ENCODE results near the gene DSP.

The DSP gene

DNA sequence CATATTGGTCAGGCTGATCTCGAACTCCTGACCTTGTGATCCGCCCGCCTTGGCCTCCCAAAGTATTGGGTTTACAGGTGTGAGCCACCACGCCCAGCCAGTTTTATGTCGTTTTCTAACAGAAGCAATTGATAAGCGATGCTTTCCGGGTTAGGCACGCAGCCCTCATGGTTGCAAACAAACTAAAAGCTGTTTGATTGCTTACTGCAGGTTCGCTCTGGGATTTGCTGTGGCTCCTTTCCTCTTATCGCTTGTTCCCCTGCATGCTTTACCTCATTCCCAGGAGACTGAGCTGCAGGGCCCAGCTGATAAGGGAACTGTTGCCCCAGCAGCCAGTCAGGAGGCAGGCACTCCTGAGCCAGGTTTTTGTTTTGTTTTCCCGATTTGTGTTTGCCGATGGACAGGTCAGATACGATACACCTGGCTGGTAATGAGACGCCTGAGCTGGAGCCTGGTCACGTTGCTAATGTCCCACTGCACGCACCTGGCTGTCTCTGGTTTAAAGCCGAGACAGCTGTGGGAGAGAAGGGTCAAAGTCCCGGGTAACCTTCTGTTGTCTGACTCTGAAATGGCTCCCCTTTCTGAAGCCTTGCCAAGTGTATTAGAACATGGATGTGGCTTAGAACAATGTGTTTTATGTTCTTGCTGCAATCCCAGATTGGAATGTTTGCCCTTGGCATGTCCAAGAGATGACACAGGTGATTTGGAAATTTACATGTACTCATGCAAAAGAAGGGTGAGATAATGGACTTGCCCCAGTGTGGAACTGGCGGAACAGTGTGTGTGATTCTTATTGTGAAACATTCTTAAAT lies 19.9 kb downstream of the DSP start:
- no peak for DNase-seq (ENCODE audit: low read depth in 2 of 2)

DNA sequence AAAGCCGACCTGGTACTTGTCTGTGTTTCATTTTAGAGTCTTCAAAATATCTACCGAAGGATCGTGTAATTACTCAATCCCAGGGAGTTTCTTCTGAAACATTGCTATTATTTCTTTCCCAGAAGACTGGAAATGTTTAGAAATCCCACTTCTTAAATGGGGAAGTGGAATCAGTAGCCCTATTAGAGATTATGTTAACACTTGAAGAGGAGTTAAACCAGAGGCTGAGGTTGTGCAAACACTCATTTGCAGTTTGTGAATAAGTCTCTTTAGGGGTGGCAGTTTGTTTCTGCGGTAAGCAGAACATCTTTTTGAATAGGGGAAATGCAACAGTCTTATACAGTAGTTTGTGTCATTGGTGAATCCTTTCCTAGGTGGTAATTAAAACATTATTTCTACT lies 21.3 kb downstream of the DSP start:
- no peak for DNase-seq (ENCODE audit: low read depth in 2 of 2)

DNA sequence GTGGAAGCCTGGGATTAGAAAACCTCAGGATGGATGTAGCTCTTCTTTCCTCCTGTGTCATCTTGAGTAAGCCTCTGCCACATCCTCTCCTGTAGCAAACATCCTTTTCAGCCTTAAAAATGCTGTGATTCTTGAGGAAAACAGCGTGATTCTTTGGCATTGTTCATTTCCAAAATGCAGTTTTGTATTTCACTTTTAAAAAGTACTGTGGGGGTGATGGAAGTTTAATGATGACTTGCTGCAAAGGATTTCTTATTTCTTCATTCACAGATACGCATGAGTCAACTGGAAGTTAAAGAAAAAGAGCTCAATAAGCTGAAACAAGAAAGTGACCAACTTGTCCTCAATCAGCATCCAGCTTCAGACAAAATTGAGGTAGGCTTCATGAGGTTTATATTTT lies 24.6 kb downstream of the DSP start:
- DNase-seq (ENCODE audit: low read depth in 2 of 2), result no peak

DNA sequence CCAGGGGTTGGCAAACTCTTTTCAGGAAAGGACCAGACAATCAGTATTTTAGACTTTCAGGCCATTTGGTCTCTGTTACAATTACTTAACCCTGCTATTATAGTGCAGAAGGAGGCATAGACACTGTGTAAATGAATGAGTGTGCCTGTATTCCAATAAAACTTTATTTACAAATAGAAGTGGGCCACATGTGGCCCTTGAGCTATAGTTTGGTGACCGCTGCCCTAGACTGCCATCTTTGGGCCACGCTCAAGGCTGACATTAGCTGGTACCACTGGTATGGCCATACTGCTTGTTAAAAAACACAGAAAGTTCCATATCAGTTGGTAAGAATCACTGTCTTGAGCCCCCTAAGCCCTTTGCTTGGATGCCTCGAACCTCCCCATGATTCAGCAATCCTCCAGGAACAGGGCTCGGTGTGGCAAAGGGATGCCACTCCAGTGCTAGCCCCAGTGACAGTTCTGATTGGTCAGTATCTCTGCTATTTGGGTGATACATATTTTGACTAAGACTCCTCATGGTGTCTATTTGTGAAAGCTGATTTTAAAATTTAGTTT lies 25.2 kb downstream of the DSP start:
- no peak for DNase-seq (ENCODE audit: low read depth in 2 of 2)

DNA sequence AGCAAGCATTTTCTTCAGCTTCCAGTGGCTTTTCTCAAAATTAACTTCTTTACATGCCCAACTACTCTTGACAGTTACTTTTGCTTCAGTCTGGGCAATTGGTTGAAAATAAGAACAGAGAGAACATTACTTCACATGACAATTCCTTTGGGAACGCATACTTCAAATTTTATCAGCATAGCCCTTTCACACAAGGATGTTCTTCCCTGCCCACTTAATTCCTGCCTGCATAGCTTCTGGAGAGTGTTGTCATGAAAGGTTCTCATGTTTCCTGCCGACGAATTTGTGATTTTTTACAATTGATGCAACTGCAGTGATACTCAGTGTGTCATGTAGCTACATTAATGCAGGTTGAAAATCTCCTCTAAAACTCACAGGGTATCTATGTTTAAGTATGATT lies 26.6 kb downstream of the DSP start:
- DNase-seq (ENCODE audit: low read depth in 2 of 2), result no peak

DNA sequence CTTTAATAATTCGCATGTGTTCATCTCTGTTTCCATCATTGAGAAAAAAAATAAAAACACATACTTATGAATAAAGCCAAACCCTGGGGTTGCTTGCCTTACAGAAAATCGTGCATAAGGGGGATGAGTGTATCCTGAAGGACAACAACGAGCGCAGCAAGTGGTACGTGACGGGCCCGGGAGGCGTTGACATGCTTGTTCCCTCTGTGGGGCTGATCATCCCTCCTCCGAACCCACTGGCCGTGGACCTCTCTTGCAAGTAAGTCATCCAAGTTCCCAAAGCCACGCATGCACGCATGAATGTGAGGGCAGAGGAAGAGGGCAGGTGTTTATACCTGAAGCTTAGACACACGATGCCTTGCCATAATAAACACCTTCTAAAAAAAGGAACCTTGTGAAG lies 27.6 kb downstream of the DSP start:
- DNase-seq (ENCODE audit: low read depth in 2 of 2), result no peak

DNA sequence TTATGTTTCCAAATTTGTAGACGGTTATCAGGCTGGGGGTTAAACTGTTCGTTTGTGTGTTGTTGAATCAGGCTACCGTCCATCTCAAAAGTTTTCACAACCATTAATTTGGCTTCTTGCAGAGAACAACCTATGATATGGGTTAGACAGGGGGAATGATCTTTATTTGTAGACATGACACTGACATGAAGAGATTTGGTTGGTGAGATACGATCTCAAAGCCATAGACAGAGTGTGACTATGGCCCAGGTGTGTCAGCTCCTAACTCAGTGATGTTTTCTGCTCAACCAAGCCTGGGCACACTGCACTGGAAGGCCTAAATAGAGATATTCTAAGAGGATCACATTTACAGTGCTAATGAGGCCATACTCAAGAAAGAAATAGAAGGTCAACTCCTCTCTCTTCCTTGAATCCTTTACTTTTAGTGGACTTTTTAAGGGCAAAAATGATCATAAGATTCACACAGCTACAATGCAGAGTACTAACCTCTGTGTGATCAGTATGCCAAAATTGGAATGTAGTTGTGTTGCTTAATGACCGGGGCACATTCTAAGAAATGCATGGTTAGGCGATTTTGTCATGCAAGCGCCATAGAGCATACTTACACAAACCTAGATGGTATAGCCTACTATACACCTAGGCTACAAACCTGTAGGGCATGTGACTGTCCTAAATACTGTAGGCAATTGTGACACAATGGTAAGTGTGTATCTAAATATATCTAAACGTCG lies 30.9 kb downstream of the DSP start:
- DNase-seq (ENCODE audit: low read depth in 2 of 2), result no peak

DNA sequence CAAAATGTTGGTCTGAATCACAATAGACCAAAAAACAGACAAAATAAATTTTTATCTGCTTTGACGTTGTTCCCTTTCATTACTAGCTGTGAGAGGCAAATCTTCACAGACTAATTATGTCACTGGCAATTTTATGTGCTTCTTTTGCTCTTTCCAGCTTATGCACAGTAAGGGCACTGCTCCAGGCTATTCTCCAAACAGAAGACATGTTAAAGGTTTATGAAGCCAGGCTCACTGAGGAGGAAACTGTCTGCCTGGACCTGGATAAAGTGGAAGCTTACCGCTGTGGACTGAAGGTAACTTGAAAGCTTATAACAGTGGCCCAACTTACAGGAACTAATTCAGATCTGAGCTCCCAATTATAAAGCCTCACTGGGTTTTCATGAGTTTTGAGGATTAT lies 33.0 kb downstream of the DSP start:
- no peak for DNase-seq (ENCODE audit: low read depth in 2 of 2)

DNA sequence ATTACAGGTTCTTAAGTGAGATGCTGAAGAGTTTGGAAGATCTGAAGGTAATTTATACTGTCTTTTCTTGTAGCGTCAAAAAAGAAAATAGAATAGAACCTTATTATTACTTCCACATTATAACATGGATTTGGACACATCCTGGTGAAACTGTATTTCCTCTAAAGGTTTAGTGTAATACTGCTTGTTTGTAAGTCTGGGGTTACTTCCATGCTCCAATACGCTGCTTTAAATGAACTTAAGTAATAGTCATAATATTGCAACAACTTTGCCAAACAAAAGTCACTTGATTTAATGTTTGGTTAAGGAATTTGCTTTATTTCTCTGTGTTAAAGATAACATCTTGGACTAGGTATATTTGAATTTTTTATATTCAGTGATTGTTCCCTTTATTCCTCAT lies 37.0 kb downstream of the DSP start:
- DNase-seq (ENCODE audit: low read depth in 2 of 2), result no peak

DNA sequence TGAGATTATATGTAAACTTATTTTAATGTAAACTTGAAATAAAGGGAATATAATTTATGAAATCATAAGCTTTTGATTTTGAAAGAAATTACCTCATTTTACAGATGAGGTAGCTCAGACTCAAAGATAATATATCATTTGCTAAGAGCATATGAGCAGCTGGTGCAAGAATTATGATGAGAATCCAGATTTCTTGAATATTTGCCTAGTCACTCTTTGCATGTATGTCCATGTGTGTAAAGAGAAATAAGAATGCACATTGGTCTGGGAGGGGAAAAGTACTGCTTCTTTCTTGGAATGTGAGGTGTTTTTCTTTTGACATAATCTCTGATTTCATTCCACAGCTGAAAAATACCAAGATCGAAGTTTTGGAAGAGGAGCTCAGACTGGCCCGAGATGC lies 37.5 kb downstream of the DSP start:
- DNase-seq (ENCODE audit: low read depth in 2 of 2), result no peak

DNA sequence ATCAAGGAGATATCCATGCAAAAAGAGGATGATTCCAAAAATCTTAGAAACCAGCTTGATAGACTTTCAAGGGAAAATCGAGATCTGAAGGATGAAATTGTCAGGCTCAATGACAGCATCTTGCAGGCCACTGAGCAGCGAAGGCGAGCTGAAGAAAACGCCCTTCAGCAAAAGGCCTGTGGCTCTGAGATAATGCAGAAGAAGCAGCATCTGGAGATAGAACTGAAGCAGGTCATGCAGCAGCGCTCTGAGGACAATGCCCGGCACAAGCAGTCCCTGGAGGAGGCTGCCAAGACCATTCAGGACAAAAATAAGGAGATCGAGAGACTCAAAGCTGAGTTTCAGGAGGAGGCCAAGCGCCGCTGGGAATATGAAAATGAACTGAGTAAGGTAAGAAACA lies 38.4 kb downstream of the DSP start:
- DNase-seq (ENCODE audit: low read depth in 2 of 2), result no peak

DNA sequence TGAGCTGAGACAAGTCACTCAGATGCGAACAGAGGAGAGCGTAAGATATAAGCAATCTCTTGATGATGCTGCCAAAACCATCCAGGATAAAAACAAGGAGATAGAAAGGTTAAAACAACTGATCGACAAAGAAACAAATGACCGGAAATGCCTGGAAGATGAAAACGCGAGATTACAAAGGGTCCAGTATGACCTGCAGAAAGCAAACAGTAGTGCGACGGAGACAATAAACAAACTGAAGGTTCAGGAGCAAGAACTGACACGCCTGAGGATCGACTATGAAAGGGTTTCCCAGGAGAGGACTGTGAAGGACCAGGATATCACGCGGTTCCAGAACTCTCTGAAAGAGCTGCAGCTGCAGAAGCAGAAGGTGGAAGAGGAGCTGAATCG lies 39.1 kb downstream of the DSP start:
- DNase-seq (ENCODE audit: low read depth in 2 of 2), result no peak

DNA sequence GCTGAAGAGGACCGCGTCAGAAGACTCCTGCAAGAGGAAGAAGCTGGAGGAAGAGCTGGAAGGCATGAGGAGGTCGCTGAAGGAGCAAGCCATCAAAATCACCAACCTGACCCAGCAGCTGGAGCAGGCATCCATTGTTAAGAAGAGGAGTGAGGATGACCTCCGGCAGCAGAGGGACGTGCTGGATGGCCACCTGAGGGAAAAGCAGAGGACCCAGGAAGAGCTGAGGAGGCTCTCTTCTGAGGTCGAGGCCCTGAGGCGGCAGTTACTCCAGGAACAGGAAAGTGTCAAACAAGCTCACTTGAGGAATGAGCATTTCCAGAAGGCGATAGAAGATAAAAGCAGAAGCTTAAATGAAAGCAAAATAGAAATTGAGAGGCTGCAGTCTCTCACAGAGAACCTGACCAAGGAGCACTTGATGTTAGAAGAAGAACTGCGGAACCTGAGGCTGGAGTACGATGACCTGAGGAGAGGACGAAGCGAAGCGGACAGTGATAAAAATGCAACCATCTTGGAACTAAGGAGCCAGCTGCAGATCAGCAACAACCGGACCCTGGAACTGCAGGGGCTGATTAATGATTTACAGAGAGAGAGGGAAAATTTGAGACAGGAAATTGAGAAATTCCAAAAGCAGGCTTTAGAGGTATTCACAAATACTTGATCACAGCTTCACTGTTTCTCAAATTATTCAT lies 39.6 kb downstream of the DSP start:
- DNase-seq (ENCODE audit: low read depth in 2 of 2), result no peak

DNA sequence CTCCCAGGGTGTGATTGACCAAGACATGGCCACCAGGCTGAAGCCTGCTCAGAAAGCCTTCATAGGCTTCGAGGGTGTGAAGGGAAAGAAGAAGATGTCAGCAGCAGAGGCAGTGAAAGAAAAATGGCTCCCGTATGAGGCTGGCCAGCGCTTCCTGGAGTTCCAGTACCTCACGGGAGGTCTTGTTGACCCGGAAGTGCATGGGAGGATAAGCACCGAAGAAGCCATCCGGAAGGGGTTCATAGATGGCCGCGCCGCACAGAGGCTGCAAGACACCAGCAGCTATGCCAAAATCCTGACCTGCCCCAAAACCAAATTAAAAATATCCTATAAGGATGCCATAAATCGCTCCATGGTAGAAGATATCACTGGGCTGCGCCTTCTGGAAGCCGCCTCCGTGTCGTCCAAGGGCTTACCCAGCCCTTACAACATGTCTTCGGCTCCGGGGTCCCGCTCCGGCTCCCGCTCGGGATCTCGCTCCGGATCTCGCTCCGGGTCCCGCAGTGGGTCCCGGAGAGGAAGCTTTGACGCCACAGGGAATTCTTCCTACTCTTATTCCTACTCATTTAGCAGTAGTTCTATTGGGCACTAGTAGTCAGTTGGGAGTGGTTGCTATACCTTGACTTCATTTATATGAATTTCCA lies 43.9 kb downstream of the DSP start:
- no peak for DNase-seq (ENCODE audit: low read depth in 2 of 2)

DNA sequence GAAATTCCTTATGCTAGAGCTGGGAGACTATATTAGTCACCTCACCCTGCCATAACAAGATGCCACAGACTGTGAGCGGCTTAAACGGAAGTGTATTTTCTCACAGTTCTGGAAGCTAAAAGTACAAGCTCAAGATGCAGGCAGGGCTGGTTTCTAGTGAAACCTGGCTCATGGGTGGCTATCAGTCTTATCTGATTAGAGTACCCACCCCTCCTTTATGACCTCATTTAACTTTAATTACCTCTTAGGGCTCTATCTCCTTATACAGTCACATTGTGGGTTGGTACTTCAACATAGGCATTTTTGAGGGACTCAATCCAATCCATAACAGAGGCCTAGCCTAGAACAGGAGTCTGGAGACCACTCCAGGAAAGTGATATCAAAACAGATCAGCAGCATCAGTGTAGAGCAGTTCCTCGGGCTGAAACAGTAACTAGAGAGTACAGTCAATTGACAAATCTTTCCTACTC lies 46.2 kb downstream of the DSP start:
- no peak for DNase-seq (ENCODE audit: low read depth in 2 of 2)

DNA sequence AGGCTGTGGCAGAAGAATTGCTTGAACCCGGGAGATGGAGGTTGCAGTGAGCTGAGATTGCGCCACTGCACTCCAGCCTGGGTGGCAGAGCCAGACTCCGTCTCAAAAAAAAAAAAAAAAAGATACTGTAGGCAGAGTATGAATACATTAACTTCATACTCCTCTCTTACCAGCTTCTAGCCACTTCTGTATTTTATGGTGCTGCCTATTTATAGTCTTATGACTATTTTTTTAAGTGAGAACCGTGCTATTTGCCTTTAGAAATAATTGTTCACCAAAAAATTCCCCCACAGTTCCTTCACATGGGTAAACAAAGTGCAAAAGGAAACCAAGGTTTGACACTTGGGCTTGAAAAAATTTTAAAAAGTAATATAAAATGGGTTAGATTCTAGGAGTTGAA lies 47.0 kb downstream of the DSP start:
- no peak for DNase-seq (ENCODE audit: low read depth in 2 of 2)

DNA sequence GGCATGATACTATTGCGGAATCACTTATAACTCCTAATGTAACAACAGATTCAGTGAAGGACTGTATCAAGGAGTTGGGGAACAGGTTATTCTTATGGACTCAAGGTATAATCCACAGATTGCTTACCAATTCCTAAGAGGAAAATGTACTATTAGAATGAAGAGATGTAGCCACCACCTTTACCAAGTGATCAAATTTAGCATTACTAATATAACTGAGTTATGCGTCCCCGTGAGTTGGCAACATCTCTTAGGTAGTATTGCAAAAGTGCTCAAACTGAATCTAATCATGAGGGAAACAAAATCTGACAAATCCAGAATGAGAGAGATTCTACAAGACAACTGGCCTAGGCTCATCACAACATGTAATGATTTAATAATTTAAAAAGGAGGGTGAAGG lies 47.8 kb downstream of the DSP start:
- DNase-seq (ENCODE audit: low read depth in 2 of 2), result no peak

DNA sequence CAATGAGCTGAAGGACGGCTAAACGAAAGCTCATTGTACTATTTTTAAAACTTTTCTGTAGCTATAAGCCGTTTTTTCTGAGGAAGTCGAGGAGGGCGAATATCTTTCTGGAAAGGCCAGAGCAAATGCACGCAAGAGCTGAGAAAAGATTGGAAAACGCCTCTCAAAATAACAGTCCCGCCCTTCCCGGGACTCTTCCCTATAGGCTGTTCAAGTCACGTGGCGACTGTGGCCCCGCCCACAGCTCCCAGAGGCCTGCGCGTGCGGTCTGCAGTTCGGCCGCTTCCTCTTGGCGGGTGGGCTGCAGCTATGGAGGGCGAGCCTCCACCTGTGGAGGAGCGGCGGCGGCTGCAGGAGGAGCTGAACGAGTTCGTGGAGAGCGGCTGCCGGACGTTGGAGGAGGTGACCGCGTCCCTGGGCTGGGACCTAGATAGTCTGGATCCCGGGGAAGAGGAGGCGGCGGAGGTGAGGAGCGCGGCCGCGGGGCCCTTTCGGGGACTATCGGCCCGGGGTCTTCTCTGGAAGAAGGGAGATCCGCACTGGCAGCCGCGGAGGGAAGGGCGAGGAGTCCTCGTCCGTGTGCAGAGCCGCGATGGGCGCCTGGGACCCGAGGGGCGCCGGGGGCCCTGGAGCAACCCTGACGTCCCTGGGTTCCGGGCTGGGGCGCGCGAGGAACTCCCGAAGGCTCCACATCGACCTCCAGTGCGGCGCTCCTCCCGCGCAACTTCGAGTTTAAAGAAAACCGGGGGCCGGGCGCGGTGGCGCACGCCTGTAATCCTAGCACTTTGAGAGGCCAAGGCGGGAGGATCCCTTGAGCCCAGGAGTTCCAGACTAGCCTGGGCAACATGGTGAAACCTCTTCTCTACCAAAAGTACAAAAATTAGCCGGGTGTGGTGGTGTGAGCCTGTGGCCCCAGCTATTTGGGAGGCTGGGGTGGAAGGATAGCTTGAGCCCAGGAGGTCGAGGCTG lies 48.8 kb downstream of the DSP start, which contains the start of gene SNRNP48:
SNRNP48 (plus strand) TSS at position 250 of the 969 bp plus-strand sequence; CDS start at position 310, 60 bp downstream.
- DNase-seq (ENCODE audit: low read depth in 2 of 2), result peak; percentile 88 to 89

DNA sequence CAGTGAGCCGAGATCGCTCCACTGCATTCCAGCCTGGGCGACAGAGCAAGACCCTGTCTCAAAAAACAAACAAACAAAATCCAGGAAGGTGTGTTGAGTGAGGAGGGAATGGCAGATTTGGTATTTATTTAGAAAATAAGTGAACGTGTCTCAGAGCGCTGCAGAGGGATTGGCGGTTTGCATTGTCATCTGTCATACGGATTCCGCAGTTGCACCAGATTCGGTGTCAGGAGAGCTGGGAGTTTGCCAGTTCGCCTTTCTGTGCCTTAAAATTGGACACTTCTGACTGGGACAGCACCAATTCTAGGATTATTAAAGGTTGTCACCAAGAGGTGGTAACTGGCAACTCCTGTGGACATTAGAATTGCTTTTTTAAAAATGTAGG lies 49.4 kb downstream of the DSP start:
- DNase-seq (ENCODE audit: low read depth in 2 of 2), result no peak

DNA sequence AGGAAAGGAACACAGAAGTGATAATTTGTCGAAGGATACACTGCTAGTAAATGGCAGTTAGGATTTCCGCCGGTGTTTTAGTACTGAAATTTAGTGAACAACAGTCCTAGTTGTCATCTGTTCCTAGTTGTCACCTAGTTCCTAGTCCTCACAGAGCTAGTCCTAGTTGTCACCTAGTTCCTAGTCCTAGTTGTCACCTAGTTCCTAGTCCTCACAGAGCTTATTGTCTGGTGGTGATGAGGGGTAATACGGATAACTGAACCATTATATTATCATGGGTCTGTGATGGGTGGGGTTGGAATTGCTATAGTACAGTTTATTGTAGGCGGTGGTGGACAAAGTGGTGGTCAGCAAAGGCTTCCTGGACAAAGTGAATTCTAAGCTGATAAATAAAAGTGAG lies 50.3 kb downstream of the DSP start:
- no peak for DNase-seq (ENCODE audit: low read depth in 2 of 2)

DNA sequence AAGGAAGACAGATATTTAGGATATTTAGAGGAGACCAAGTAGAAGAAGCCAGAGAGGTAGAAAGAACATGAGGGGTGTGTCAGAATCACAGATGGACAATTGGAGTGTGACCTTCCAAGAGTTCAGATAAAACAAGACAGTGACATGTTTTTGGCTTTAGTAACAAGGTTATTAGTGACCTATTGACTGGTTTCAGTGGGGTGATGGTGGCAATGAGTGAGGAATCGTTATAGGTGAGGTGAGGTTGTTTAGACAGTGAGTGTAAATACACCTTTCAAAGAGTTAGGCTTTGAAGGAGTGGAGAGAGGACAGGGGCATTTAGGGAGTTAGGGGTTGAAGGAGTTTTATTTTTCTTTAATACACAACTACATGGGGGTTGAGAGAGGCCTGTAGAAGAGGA lies 51.8 kb downstream of the DSP start:
- DNase-seq (ENCODE audit: low read depth in 2 of 2), result no peak
